ENCODE measurements around the gene TDRD6. TPM values are rescaled to one million over a fixed set of nuclear protein-coding genes. Genes with fewer than 3 reads are reported as not detected.

TDRD6 gene
- total RNA-seq, 1 experiment from 2014 or later, result 0.57 TPM

GRCh38 chr6:46746696-46747095 lies 59.0 kb downstream of the TDRD6 start, which contains the start of gene ANKRD66:
TSS of gene ANKRD66 (plus strand) at chr6:46746933. CDS start at chr6:46751949, 5,016 bp downstream.
- no peaks in the 10 kb centered on the region for H3K27me3 ChIP-seq (ENCODE audit: insufficient read depth, low read length)
- H3K4me1 ChIP-seq (ENCODE audit: control insufficient read depth in 1 of 2, insufficient read depth in 2 of 2, low read length in 2 of 2), result no peaks in the 10 kb centered on the region
- no peak for DNase-seq (ENCODE audit: low read depth, low spot score)
- no peaks in the 10 kb centered on the region for H3K9me3 ChIP-seq (ENCODE audit: control insufficient read depth in 1 of 2, insufficient read depth in 1 of 2, low read depth in 1 of 2, low read length in 2 of 2)
- no peak within 1 kb of the TSS for H3K27ac ChIP-seq (ENCODE audit: low read depth, low read length)
- no peaks in the 10 kb centered on the region for H3K36me3 ChIP-seq (ENCODE audit: control insufficient read depth in 1 of 2, insufficient read depth in 2 of 2, low read length in 2 of 2)
- H3K79me2 ChIP-seq (ENCODE audit: insufficient read depth, low read length), result no peaks in the 10 kb centered on the region
- H3K9me2 ChIP-seq (ENCODE audit: insufficient read depth), result no peaks in the 10 kb centered on the region
- H3K4me2 ChIP-seq (ENCODE audit: low read length), result no peak within 1 kb of the TSS
- ChIA-PET POLR2A (no interaction called here), CTCF (no interaction called here), RAD21 (ENCODE audit: low non-redundant PET in 1 of 2, low total read pairs in 2 of 2, uncharacterized antibody in 2 of 2, unreplicated experiment in 2 of 2) (no interaction called here)
- no peak for ATAC-seq
- BruUV-seq (replicated peaks), result no TSS peak
- no peak within 1 kb of the TSS for H2AFZ ChIP-seq (ENCODE audit: low read depth, low read length, poor library complexity, severe bottlenecking)
- no peak within 1 kb of the TSS for H3K4me3 ChIP-seq (replicated peaks in 1 of 2; ENCODE audit: low read depth in 1 of 2, low read length in 2 of 2)
- H3K9ac ChIP-seq (ENCODE audit: low read length), result no peak within 1 kb of the TSS
- TF ChIP-seq EZH2 (IDR thresholded peaks at IDR 0.05) (no peak), SRF (IDR thresholded peaks at IDR 0.05; ENCODE audit: low read depth) (no peak), ZNF274 (IDR thresholded peaks at IDR 0.05; ENCODE audit: low read depth, low read length) (no peak), RAD21 (IDR thresholded peaks at IDR 0.05; ENCODE audit: low read depth) (no peak), POLR2A (IDR thresholded peaks at IDR 0.05; ENCODE audit: borderline replicate concordance, extremely low read depth, insufficient read depth, insufficient read length) (no peak), POLR2AphosphoS5 (IDR thresholded peaks at IDR 0.05; ENCODE audit: low read depth, low read length) (no peak), CEBPB (IDR thresholded peaks at IDR 0.05; ENCODE audit: low read depth) (no peak), MAX (IDR thresholded peaks at IDR 0.05) (no peak), YY1 (IDR thresholded peaks at IDR 0.05; ENCODE audit: extremely low read depth, insufficient replicate concordance, low read depth, low read length) (no peak), FOSL1 (IDR thresholded peaks at IDR 0.05; ENCODE audit: low read depth) (no peak)
- TF ChIP-seq, protein P1, sequence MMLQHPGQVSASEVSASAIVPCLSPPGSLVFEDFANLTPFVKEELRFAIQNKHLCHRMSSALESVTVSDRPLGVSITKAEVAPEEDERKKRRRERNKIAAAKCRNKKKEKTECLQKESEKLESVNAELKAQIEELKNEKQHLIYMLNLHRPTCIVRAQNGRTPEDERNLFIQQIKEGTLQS (IDR thresholded peaks at IDR 0.05), result no peak
- intact Hi-C loops (cut with micrococcal nuclease), result no loop called here
- H4K20me1 ChIP-seq (ENCODE audit: insufficient read depth), result no peaks in the 10 kb centered on the region

- DNase-seq (ENCODE audit: low read depth, low spot score) (no peak), ATAC-seq (no peak)
- H3K4me1 ChIP-seq (ENCODE audit: control insufficient read depth in 1 of 2, insufficient read depth in 2 of 2, low read length in 2 of 2), result no peaks in the 10 kb centered on the region
- no peaks in the 10 kb centered on the region for H3K36me3 ChIP-seq (ENCODE audit: control insufficient read depth in 1 of 2, insufficient read depth in 2 of 2, low read length in 2 of 2)
- H2AFZ ChIP-seq (ENCODE audit: low read depth, low read length, poor library complexity, severe bottlenecking), result no peak overlapping the region
- no peak overlapping the region for H3K4me2 ChIP-seq (ENCODE audit: low read length)
- TF ChIP-seq FOSL1 (IDR thresholded peaks at IDR 0.05; ENCODE audit: low read depth) (no peak), EZH2phosphoT487 (IDR thresholded peaks at IDR 0.05; ENCODE audit: borderline replicate concordance) (no peak), CBX3 (IDR thresholded peaks at IDR 0.05; ENCODE audit: low read depth) (no peak), SP1 (IDR thresholded peaks at IDR 0.05; ENCODE audit: low read depth) (no peak), MAX (IDR thresholded peaks at IDR 0.05) (no peak), SRF (IDR thresholded peaks at IDR 0.05; ENCODE audit: low read depth) (no peak), EZH2 (IDR thresholded peaks at IDR 0.05) (no peak), RAD21 (IDR thresholded peaks at IDR 0.05; ENCODE audit: low read depth) (no peak), ZNF274 (IDR thresholded peaks at IDR 0.05; ENCODE audit: low read depth, low read length) (no peak), TCF7L2 (IDR thresholded peaks at IDR 0.05; ENCODE audit: borderline replicate concordance, extremely low read depth, insufficient read depth, insufficient read length) (no peak)
- H3K9me2 ChIP-seq (ENCODE audit: insufficient read depth), result no peaks in the 10 kb centered on the region
- RAD21 ChIA-PET (ENCODE audit: low non-redundant PET in 1 of 2, low total read pairs in 2 of 2, uncharacterized antibody in 2 of 2, unreplicated experiment in 2 of 2), result no interaction called here
- CTCF ChIA-PET, result no interaction called here
- intact Hi-C loops (cut with micrococcal nuclease), result no loop called here
- no peaks in the 10 kb centered on the region for H4K20me1 ChIP-seq (ENCODE audit: insufficient read depth)
- H3K9ac ChIP-seq (ENCODE audit: low read length), result no peak overlapping the region
- no peak overlapping the region for H3K27ac ChIP-seq (ENCODE audit: low read depth, low read length)
- H3K4me3 ChIP-seq (replicated peaks in 1 of 2; ENCODE audit: low read depth in 1 of 2, low read length in 2 of 2), result no peak overlapping the region
- no peaks in the 10 kb centered on the region for H3K27me3 ChIP-seq (ENCODE audit: insufficient read depth, low read length)
- no peaks in the 10 kb centered on the region for H3K9me3 ChIP-seq (ENCODE audit: control insufficient read depth in 1 of 2, insufficient read depth in 1 of 2, low read depth in 1 of 2, low read length in 2 of 2)
- no peaks in the 10 kb centered on the region for H3K79me2 ChIP-seq (ENCODE audit: insufficient read depth, low read length)
- BruUV-seq (replicated peaks), result no TSS peak
- POLR2A ChIA-PET, result no interaction called here
These were observed 61.3 kb downstream of the TDRD6 start for GRCh38 chr6:46748940-46749503.
